ENCODE measurements around the gene AZU1.
"Not testable (repeated sequence)": the region's sequence is repeated elsewhere in the genome, so short reads cannot be mapped to it uniquely, and the experiment has no call there.

- not testable (repeated sequence) for TF ChIP-seq POLR2A, CTCF (IDR thresholded peaks at IDR 0.05)
Measured at GRCh38 chr19:853614-854220, 26.1 kb downstream of the AZU1 start.

All from gastroesophageal sphincter (tissue), 3 donors.